H4 (cell line): ENCODE measurements around the gene CA11. TPM values are rescaled to one million over a fixed set of nuclear protein-coding genes. Genes with fewer than 3 reads are reported as not detected.
A peak's percentile ranks its signal among the peaks of the same experiment; 100 is the strongest.
"Not testable (repeated sequence)": the region's sequence is repeated elsewhere in the genome, so short reads cannot be mapped to it uniquely, and the experiment has no call there.

Experiments
- DNase-seq: peaks from one replicate; pipeline ENCODE4 v3.0.0-alpha.2; 2015; ENCODE audit warnings: low spot score
- total RNA-seq: library from RNA; depleted of rRNA; stranded (reverse); fragments of >200 nt; shearing (Covaris generic); gene quantifications from 2 replicates; pipeline ENCODE4 v1.2.3, GENCODE V29; 2014

CA11 gene
- total RNA-seq, 1 experiment from 2014 or later, result 8.3 TPM

DNA sequence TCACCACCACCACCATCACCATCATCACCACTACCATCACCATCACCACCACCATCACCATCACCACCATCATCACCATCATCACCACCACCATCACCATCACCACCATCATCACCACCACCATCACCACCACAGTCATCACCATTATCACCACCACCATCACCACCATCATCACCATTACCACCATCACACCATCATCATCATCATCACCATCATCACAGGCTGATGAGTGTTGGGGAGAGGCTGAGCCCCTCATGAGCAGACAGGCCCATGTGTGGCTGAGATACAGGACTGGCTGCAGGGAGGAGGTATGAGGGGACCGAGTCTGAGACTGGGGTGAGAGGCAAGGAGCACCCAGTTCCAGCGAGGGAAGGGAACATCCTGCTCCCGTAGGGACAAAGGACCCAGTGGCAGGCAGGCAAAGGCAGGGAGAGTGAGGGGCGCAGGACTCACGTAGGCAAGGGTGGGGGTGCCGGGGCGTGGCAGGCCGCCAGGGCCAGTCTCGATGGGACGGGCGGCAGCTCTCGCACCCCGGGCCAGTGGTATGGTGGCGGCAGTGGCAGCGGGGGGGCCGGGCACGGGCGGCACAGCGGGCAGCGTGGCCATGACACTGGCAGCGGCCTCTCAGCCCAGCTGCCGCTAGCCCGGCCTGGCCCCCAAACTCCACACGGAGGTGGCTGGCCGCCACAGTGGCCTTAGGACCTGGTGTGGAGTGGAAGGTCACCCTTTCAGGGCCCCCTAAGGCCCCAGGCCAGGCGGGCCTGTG, 24.1 kb upstream of the CA11 start:
- DNase-seq, result no peak

DNA sequence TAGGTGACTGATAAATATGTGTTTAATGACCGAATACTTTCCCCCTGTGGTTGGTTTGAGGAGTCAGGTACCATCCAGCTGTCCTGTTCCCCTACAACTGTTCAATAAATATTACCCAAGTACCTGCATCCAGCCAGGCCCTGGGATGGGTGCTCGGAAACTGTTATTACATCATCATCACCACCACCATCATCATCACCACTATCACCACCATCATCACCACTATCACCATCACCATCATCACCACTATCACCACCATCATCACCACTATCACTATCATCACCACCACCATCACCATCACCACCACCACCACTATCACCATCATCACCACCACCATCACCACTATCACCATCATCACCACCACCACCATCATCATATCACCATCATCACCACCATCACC, 22.8 kb upstream of the CA11 start:
- no peak for DNase-seq

DNA sequence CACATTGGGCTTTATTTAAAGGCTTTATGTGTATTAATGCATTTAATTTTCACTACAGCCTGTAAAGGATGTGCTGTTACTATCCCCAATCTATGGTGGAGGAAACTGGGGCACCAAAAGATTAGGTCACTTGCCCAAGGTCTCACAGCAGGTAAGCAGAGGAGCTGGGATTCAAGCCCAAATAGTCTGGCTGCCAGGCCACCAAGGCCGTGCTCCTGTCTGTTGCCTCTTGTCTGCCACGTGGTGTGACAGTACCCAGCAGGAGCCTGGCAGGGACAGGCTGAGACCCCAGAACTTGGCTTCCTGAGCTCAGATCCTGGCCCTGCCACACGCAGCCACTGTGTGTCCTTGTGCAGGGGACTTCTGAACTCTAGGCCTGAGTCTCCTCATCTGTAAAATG, 22.3 kb upstream of the CA11 start:
- DNase-seq, result no peak

DNA sequence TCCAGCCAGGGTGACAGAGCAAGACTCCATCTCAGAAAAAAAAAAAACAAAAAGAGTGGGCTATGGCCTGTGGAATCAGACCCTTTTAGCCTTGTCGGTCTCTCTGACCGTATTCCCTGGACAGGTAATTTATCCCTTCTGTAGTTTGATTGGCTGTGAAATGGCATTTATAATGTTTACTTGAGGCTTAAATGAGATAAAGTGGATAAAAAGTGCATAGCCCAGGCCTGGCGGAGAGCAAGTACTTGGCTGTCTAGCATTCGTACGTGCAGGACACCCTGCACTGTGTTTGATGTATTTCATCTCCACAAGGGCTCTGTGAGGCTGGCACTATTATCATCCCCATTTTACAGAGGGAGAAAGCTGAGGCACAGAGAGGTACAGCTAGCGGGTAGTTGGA, 19.8 kb upstream of the CA11 start:
- no peak for DNase-seq

DNA sequence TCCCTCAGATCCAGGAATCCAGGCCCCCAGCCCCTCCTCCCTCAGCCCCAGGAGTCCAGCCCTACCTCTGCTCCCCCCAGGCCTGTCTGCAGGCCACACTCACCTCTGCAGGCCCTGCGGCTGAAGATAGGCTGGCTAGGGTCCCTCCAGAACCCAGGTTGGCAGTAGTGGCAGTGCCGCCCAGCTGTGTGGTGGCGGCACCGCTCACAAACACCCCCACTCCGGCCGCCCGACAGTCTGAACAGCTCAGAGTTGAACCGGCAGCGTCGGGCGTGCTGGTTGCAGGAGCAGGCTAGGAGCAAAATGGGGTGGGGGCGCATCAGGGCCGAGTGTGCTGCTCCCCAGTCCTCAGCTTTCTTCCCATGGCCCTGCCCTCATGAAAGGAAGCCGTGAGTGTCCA, 18.5 kb upstream of the CA11 start:
- no peak for DNase-seq

DNA sequence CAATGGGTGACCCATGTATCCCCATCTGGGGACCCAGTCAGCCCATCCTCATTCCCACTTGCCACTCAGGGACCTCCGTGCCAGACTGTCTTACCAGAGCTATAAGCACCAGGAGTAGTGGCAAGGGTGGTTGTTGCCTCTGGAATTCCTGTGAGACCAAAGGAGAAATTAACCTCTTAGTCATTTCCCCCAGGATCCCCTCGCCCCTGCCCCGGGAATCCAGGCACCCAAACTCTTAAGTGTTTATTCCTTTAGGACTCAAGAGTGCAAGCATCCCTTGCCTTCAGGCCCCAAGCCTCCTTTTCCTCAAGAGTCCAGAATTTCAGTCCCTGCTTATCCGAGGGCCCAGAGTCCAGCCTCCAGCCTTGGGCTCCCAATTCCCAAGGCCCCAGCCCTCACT, 17.7 kb upstream of the CA11 start:
- no peak for DNase-seq

DNA sequence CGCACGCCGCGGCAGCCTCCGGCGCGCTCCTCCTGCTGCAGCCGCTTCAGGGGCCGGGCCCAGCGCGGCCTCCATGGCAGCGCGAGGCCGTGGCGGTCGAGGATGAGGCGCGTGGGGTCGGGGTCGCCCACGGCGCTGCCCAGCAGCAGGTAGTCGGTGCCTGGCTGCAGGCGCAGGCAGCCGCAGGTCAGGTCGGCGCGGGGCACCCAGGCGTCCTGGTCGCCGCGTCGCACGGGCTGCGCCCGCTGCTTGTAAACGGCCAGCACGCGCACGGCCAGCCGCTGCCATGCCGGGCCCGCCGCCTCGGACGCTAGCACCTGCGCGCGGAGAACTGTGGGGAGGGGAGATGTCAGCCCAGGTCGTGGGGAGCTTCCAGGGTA, 15.7 kb upstream of the CA11 start:
- no peak for DNase-seq

DNA sequence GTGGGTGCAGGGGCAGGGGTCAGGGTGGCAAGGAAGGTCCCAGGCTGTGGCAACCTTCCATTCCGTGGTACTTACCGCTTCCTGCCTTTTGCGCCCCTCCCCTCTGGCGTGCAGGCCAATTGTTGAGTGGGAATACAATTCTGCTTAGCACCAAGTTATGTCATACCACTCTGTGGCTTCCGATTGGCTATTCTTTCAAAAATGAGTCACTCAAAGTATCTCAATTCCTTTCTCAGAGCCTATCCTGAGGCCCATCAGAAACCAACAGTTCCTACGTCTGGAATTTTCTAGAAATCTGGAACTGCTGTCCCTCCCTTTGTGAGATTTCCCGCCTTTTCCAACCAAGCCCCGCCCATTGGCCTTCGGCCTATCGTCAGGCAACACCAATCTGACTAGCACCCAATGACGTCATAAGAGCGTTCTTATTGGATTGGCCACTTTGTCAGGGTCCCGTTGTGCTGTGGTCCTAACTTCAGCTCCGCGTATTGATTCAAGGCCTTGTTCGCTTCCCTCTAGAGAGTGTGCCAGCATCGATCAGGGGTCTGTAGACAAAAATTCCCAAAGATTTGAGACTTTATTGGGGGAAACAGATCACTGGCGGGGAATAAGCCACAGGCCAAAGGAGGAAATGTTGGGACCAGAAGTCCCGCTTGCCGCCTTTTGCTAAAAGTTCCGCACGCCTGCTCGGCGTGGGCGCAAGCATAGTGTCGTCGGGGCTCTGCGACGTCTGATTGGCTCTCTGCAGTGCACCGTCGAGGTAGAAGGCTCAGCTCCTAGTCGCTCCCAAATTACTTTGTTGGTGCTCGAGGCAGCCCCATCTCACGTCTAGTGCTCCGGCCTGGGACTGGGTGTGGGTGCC, 15.1 kb upstream of the CA11 start:
- peak; percentile 92 for DNase-seq

DNA sequence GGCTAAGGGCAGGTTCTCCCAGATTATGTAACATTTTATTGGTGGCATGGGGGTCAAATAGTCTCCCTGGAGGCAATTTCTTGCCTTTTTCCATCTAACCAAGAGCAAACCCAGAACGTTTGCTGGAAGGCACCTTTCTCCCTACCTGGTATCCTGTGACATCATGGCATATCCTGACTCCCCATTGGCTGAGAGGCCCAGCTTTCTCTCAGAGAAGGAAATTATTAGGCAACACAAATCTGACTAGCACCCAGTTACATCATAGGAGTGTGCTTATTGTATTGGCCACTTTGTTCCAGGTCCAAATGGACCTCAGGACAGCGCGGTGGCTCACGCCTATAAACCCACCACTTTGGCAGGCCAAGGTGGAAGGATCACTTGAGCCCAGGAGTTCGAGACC, 13.8 kb upstream of the CA11 start:
- DNase-seq, result no peak

DNA sequence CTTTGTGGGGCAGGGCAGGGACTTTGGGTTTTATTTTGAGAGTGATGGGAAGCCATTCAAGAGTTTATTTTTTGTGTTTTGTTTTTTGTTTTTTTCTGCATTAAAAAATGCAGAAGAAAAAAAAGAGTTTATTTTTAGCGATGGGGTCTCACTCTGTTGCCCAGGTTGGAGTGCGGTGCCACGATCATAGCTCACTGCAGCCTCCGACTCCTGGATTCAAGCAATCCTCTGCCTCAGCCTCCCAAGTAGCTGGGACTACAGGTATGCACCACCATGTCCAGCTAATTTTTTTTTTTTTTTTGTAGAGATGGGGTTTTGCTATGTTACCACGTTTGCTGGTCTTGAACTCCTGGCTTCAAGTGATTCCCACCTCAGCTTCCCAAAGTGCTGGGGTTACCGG, 12.5 kb upstream of the CA11 start:
- DNase-seq, result no peak

DNA sequence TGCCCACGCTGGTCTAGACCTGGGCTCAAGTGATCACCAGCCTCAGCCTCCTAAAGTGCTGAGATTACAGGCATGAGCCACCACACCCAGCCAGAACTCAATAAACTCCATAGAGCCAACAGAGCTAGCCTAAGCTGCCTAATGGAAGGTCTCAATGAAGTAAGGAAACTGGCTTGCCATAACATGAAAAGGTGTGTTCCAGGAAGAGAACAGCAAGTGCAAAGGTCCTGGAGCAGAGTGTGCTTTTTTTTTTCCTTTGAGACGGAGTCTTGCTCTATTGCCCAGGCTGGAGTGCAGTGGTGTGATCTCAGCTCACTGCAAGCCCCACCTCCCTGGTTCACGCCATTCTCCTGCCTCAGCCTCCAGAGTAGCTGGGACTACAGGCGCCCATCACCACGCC, 11.8 kb upstream of the CA11 start:
- not testable (repeated sequence) for DNase-seq

DNA sequence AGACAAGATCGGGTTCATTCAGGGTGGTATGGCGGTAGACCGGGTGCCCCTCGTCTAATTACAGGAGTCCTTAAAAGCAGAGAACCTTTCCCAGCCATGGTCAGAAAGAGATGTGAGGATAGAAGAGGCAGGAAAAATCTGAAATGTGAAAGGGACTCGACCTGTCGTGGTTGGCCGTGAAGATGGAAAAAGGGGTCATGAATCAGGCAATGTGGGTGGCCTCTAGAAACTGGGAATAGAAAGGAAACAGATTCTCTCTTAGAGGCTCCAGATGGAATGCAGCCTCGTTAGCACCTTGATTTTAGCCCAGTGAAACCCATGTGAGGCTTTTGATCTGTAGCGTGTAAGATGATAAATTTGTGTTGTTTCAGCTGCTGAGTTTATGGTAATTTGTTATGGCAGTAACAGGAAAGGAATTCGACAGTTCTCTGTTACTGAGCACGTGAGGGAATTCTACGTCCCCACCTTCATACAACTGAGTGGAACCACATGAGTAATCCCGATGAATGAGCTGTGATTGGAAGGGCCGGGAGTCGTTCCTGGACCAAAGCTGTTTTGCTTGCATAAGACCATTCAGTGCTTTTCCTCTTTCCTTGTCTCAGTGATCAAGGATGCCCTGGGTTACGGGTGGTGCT, 11.0 kb upstream of the CA11 start:
- peak; percentile 84 for DNase-seq

DNA sequence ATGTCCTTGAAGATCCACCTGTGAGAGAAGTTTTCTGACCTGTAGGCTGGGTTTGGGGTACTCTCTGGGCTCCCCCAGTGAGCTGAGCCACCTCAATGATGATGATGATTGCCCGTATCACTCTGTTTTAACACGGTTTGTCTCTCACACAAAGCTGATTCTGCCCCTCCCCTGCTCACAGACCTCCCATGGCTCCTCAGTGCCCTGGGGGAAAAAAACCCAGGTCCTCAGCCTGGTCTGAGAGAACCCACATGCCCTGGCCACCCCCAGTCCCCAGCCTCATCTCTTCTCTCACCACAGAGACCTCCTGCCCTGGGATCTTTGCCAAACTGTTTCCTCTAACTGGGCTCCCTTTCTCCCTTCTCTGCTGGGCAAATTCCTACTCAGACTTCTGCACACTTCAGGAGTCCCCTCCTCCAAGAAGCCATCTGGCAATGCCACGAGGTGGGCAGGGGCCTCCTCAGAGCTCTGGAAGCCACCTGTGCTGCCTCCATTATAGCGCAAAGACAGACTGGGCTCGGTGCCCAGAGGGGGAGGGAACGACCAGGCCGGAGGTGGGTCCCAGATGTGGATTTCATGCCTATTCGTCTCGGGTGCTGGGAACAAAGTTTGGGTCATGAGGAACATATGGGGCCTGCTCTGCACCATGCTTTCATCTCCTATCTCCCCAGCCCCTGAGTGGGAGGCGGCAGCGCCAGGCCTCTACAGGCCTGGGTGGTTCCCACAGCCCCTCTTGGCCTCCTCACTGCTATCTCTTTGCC, 8.5 kb upstream of the CA11 start:
- no peak for DNase-seq

DNA sequence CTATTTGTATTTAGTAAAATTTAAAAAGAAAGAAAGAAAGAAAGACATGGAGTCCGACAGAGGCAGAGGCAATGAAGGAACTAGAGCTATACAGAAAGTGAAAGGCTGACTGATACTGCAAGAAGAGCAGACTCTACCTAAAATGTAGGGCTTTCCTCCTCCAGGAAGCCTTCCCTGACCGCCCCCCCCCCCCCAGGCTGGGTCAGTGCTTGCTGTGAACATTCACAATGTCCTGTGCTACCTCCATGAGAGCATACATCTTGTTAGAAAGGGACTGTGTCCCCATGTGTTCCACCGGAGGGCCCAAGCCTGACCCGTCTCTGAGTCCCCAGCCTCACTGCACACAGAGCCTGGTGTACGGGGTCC, 5.7 kb upstream of the CA11 start:
- DNase-seq, result no peak

DNA sequence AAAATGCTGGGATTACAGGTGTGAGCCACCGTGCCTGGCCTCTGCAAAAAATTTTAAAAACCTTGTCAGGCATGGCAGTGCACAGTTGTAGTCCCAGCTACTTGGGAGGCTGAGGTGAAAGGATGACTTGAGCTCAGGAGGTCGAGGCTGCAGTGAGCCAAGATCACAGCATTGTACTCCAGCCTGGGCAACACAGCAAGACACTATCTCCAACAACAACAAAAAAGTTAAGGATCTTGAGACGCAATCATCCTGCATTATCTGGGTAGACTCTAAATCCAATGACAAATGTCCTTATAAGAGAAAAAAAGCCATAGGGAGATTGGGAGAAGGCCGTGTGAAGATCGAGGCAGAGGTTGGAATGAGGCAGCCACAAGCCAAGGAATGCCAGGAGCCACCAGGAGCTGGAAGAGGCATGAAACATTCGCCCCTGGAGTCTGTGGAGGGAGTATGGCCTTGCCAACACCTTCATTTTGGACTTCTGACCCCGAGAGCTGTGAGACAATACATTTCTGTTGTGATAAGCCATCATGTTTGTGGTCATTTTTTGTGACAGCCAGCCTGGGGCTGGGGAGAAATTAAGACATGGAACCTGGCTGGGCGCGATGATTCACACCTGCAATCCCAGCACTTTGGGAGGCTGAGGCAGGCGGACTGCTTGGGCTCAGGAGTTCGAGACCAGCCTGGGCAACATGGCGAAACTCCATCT, 5.1 kb upstream of the CA11 start:
- no peak for DNase-seq

DNA sequence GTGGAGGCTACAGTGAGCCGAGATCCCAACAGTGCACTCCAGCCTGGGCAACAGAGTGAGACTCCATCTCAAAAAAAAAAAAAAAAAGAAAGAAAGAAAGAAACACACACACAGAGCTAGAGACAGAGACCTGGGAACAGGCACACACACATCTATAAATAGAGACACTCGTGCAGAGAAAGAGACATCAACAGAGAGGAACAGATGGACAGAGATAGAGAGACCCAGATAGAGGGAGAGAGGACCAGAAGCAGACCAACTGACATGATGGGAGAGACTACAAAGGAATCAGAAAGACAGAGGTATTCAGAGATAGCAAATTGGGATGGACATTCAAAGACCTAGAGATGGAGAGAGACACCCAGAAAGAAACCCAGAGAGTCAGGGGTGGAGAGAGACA, 2.1 kb upstream of the CA11 start:
- no peak for DNase-seq

DNA sequence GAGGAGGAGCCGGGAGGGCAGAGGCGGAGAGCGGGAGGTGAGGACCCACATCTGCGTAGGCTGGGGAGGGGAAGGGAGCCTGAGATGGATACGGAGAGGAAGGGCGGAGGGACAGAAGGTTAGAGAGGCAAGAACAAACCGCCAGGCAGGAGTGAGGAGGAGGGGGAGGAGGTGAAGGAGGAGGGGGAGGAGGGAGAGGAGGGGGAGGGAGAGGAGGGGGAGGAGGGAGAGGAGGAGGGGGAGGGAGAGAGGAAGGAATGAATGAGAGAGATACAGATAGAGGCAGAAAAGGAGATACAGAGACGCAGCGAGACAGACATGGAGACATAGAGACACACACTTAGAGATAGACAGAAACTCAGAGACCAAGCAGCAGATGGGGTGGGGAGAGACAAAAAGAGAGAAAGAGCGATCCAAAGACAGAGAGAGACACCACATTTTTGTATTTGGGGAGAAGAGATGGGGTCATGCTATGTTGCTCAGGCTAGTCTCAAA, 782 bp upstream of the CA11 start:
- DNase-seq, result peak; percentile 93

DNA sequence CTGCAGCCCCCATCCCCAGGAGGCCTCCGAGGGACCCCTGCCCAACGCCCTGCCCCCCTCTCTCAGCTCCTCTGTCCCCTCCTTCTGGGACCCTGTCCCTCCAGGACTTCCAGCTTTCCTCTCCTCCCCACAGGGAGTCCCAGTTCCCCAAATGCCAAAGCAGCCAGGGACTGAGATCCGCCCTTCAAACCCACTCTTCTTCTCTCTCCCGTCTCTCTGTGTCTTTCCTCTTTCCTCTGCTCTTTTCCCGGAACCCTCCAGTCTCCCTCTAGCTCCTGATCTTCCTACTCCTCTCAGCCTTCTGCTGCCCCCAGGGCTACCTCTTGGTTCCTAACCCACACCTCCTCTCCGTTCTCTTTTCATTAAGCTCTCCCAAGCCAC, 377 bp downstream of the CA11 start:
- no peak for DNase-seq

DNA sequence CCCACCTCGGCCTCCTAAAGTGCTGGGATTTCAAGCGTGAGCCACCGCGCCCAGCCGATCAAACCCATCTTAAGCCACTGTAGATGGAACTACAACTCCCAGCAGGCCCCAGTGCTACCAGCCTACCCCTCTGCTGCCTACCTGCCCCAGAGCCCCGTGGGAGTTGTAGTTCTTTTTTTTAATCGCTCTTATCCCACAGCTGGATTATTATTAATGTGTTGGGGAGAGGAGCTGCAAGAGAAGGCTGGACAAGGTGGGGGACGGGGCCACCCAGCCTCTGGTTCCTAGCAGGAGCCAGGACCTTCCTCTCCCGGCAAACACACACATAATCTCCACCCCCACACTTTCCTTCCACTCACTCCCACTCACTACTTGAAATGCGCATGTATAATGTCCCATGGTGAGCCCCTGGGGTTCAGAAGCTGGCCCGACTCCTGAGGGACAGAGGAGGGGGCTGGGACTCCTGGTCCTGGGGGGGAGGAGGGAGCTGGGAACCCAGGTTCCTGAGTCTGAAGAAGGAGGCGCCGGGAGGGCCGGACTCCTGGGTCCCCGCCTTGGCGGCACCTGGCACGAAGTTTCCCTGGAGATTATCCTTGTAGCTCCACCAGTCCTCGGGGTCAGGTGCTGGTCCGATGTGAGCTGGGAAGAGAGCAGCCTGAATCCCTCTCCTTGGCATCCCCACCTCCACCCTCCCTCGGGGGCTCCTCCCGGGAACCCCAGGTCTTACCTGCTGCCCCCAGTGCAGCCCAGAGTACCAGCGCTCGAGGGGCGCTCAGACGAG, 958 bp downstream of the CA11 start:
- DNase-seq, result peak; percentile 69

DNA sequence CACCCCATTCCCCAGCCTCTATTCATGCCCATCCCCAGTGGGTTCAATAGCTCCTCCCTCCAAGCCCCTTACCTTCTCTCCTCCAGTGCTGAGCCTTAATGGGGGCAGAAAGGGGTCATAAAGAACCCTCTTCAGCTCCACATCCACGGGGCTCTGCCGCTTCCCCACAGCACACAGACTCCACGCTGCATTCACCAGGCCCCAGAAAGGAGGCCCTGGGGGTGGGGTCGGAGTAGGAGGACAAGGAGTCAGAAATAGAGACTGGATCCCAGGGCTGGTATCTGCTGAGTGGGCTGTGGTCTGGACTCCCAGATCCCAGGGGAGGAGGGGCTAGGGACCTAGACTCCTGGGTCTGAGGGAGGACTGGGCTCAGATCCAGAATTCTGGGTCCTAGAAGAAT, 1.6 kb downstream of the CA11 start:
- no peak for DNase-seq

DNA sequence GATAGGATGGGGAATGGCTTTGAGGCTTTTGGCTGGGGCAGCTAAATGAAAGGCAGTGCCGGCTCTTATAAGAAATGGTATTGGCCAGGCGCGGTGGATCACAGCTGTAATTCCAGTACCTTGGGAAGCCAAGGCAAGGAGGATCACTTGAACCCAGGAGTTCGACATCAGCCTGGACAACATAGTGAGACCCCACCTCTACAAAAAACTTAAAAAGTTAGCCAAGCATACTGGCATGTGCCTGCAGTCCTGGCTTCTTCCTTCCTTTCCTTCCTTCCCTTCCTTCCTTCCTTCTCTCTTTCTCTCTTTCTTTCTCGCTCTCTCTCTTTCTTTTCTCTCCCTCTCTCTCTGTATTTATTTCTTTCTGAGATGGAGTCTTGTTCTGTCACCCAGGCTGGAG, 3.1 kb downstream of the CA11 start:
- DNase-seq, result no peak
